ENCODE data around the gene ASTL.

Gene ASTL

GRCh38 chr2:96111823-96112500, 26.3 kb downstream of the ASTL start:
- Histone ChIP-seq H3K79me2 (ENCODE audit: insufficient read depth, low read length) (no peaks in the 10 kb centered on the region), H3K4me3 (ENCODE audit: low read depth in 1 of 2, low read length in 2 of 2) (no peak overlapping the region), H3K9me3 (ENCODE audit: insufficient read depth, low read length, severe bottlenecking) (no peaks in the 10 kb centered on the region), H3K9ac (ENCODE audit: low read depth, low read length) (no peak overlapping the region), H2AFZ (ENCODE audit: low read depth, low read length) (no peak overlapping the region), H4K20me1 (ENCODE audit: insufficient read depth, low read length) (no peaks in the 10 kb centered on the region), H3K36me3 (ENCODE audit: insufficient read depth, low read length) (no peaks in the 10 kb centered on the region), H3K27ac (ENCODE audit: low read length) (no peak overlapping the region), H3K4me2 (ENCODE audit: insufficient read depth, low read length) (no peak overlapping the region), H3K4me1 (ENCODE audit: insufficient read depth, low read length) (no peaks in the 10 kb centered on the region), H3K27me3 (ENCODE audit: insufficient read depth, low read length, poor library complexity) (no peaks in the 10 kb centered on the region)
- no peak for TF ChIP-seq EZH2 (IDR thresholded peaks at IDR 0.05; ENCODE audit: borderline replicate concordance, low read depth, low read length, severe bottlenecking)
- DNase-seq (no peak), ATAC-seq (ENCODE audit: insufficient read depth, low read depth) (no peak)

GRCh38 chr2:96111257-96111640, 27.1 kb downstream of the ASTL start:
- H3K4me2 ChIP-seq (ENCODE audit: insufficient read depth, low read length): no peak overlapping the region
- H3K9me3 ChIP-seq (ENCODE audit: insufficient read depth, low read length, severe bottlenecking): no peaks in the 10 kb centered on the region
- no peak overlapping the region for H3K27ac ChIP-seq (ENCODE audit: low read length)
- no peak for DNase-seq
- no peak for ATAC-seq (ENCODE audit: insufficient read depth, low read depth)
- no peak for TF ChIP-seq EZH2 (IDR thresholded peaks at IDR 0.05; ENCODE audit: borderline replicate concordance, low read depth, low read length, severe bottlenecking)
- TF ChIP-seq CTCF (IDR thresholded peaks at IDR 0.05; ENCODE audit: borderline replicate concordance, extremely low read depth, low read length, poor library complexity, severe bottlenecking): no peak
- no peaks in the 10 kb centered on the region for H3K4me1 ChIP-seq (ENCODE audit: insufficient read depth, low read length)
- no peaks in the 10 kb centered on the region for H3K27me3 ChIP-seq (ENCODE audit: insufficient read depth, low read length, poor library complexity)
- H3K9ac ChIP-seq (ENCODE audit: low read depth, low read length): no peak overlapping the region
- no peaks in the 10 kb centered on the region for H3K79me2 ChIP-seq (ENCODE audit: insufficient read depth, low read length)
- H2AFZ ChIP-seq (ENCODE audit: low read depth, low read length): no peak overlapping the region
- no peaks in the 10 kb centered on the region for H3K36me3 ChIP-seq (ENCODE audit: insufficient read depth, low read length)
- H3K4me3 ChIP-seq (ENCODE audit: low read depth in 1 of 2, low read length in 2 of 2): no peak overlapping the region
- no peaks in the 10 kb centered on the region for H4K20me1 ChIP-seq (ENCODE audit: insufficient read depth, low read length)

- H3K4me3 ChIP-seq (ENCODE audit: low read depth in 1 of 2, low read length in 2 of 2): no peak overlapping the region
- H3K9me3 ChIP-seq (ENCODE audit: insufficient read depth, low read length, severe bottlenecking): no peaks in the 10 kb centered on the region
- H3K4me2 ChIP-seq (ENCODE audit: insufficient read depth, low read length): no peak overlapping the region
- no peak for DNase-seq
- no peak for ATAC-seq (ENCODE audit: insufficient read depth, low read depth)
- no peak overlapping the region for H3K27ac ChIP-seq (ENCODE audit: low read length)
- H3K4me1 ChIP-seq (ENCODE audit: insufficient read depth, low read length): no peaks in the 10 kb centered on the region
- H4K20me1 ChIP-seq (ENCODE audit: insufficient read depth, low read length): no peaks in the 10 kb centered on the region
- no peaks in the 10 kb centered on the region for H3K79me2 ChIP-seq (ENCODE audit: insufficient read depth, low read length)
- no peak overlapping the region for H3K9ac ChIP-seq (ENCODE audit: low read depth, low read length)
- H3K36me3 ChIP-seq (ENCODE audit: insufficient read depth, low read length): no peaks in the 10 kb centered on the region
- H2AFZ ChIP-seq (ENCODE audit: low read depth, low read length): no peak overlapping the region
- no peak for TF ChIP-seq EZH2 (IDR thresholded peaks at IDR 0.05; ENCODE audit: borderline replicate concordance, low read depth, low read length, severe bottlenecking)
- TF ChIP-seq CTCF (IDR thresholded peaks at IDR 0.05; ENCODE audit: borderline replicate concordance, extremely low read depth, low read length, poor library complexity, severe bottlenecking): no peak
- no peaks in the 10 kb centered on the region for H3K27me3 ChIP-seq (ENCODE audit: insufficient read depth, low read length, poor library complexity)
Measured at GRCh38 chr2:96110621-96111256, 27.6 kb downstream of the ASTL start.

- no peaks in the 10 kb centered on the region for H3K79me2 ChIP-seq (ENCODE audit: insufficient read depth, low read length)
- H3K4me2 ChIP-seq (ENCODE audit: insufficient read depth, low read length): no peak overlapping the region
- ATAC-seq (ENCODE audit: insufficient read depth, low read depth) (no peak), DNase-seq (no peak)
- no peaks in the 10 kb centered on the region for H4K20me1 ChIP-seq (ENCODE audit: insufficient read depth, low read length)
- H3K9ac ChIP-seq (ENCODE audit: low read depth, low read length): no peak overlapping the region
- H3K4me1 ChIP-seq (ENCODE audit: insufficient read depth, low read length): no peaks in the 10 kb centered on the region
- no peak overlapping the region for H3K27ac ChIP-seq (ENCODE audit: low read length)
- H3K27me3 ChIP-seq (ENCODE audit: insufficient read depth, low read length, poor library complexity): no peaks in the 10 kb centered on the region
- H2AFZ ChIP-seq (ENCODE audit: low read depth, low read length): no peak overlapping the region
- TF ChIP-seq EZH2 (IDR thresholded peaks at IDR 0.05; ENCODE audit: borderline replicate concordance, low read depth, low read length, severe bottlenecking): no peak
- TF ChIP-seq CTCF (IDR thresholded peaks at IDR 0.05; ENCODE audit: borderline replicate concordance, extremely low read depth, low read length, poor library complexity, severe bottlenecking): no peak
- peaks cover 4% of the 10 kb centered on the region for H3K9me3 ChIP-seq (ENCODE audit: insufficient read depth, low read length, severe bottlenecking)
- no peaks in the 10 kb centered on the region for H3K36me3 ChIP-seq (ENCODE audit: insufficient read depth, low read length)
- no peak overlapping the region for H3K4me3 ChIP-seq (ENCODE audit: low read depth in 1 of 2, low read length in 2 of 2)
Measured at GRCh38 chr2:96109931-96110511, 28.3 kb downstream of the ASTL start.

Data from DND-41 (cell line).